GM21723 (cell line): Measurements from ENCODE around the gene BSDC1.

Source experiments
- ATAC-seq: cut with Tn5 transposase; IDR thresholded peaks from one replicate; pipeline ENCODE4 v1.9.1; 2021; ENCODE audit warnings: mild to moderate bottlenecking, moderate library complexity; ENCODE audit not compliant: unreplicated experiment

Gene BSDC1

GRCh38 chr1:32338637-32339145, 55.5 kb downstream of the BSDC1 start:
- ATAC-seq: no peak

- ATAC-seq: no peak
Measured at GRCh38 chr1:32337855-32338636, 56.2 kb downstream of the BSDC1 start.

DNA sequence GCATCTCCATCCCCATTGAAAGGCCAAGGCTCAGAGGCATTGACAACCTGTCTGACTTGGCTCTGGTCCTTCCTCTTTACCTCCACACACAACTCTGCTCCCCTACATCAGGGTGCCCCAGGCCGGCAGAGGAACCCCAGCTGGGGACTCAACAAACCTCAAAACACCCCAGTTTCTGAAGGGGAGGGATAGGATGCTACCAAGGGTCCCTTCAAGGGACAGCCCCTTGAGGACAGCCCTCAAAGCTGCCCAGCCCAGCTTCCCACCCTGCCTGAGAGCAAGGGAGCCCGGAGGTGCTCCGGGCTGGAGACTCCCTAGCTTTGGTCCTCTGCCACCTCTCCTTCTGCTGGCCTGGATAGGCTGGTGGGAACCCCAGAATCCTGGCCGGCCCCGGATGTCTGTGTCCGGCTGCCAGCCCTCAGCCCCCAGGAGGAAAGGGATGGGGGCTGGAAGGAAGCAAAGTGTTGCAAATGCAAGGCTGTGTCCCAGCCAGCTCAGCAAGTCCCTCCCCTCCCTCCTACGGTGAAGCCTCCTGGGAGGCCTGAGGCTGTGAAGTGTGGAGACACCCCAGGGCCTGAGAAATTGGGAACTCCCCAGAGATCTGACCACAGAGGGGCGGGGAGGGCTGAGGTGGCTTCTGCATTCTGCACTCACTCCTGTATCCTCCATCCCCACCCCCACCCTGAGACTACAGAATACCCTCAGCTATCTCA, 57.1 kb downstream of the BSDC1 start:
- no peak for ATAC-seq

- no peak for ATAC-seq
Measured at GRCh38 chr1:32336591-32336932, 57.7 kb downstream of the BSDC1 start.

DNA sequence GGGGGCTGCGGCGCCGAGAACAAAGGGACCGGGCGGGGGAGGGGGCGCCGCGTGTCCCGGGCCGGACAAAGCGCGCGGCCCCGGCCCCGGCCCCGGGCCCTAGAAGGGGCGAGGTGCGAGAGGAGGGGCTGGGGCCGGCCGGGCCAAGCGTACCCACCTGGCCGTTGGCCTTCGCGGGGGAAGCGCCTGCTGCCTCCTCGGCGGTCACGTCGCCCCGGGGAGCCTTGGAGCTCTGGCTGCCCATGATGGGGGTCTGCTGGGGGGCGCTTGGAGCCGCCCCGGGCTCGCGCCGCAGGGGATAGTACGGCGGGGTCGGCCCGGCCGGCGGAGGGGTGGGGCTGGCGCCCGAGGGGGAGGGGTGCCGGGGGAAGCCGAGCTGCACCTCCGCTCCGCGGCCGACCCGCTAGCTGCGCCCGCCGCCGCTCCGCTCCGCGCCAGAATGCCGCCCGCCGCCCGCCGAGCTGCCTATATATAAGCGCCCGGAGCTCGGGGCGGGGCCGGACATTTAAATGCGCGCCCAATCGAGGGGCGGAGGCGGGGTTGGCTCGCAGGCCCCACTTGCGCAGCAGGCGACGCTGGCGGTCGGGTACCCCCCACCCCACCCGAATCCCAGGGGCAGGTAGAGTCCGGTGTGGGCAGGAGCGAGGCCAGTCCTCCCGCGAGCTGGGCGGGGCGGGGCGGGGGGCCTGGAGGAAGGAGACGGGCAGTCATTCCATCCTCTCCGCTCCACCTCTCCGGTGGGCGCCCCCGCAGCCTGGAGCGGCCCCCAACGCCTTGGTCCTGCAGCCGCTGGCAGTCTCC, 58.3 kb downstream of the BSDC1 start, which contains the start of gene MARCKSL1:
MARCKSL1 (minus strand) TSS at position 444 of the 801 bp plus-strand sequence; CDS start at position 244, 200 bp downstream.
- ATAC-seq: peak; percentile 32

DNA sequence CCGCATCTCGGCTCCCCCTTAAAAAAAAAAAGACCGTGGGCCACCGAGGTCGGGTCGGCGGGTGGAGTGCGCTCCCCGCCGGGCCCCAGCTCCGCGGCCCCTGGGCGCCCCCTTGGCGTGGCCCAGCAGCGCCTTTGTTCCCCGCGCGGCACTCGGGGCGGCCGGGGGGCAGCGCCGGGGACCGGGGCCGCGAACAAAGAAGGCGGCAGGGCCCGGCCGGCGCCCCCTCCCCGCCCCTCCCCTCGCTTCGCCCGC, 58.8 kb downstream of the BSDC1 start:
- ATAC-seq: no peak

GRCh38 chr1:32334864-32335534, 59.2 kb downstream of the BSDC1 start:
- no peak for ATAC-seq

DNA sequence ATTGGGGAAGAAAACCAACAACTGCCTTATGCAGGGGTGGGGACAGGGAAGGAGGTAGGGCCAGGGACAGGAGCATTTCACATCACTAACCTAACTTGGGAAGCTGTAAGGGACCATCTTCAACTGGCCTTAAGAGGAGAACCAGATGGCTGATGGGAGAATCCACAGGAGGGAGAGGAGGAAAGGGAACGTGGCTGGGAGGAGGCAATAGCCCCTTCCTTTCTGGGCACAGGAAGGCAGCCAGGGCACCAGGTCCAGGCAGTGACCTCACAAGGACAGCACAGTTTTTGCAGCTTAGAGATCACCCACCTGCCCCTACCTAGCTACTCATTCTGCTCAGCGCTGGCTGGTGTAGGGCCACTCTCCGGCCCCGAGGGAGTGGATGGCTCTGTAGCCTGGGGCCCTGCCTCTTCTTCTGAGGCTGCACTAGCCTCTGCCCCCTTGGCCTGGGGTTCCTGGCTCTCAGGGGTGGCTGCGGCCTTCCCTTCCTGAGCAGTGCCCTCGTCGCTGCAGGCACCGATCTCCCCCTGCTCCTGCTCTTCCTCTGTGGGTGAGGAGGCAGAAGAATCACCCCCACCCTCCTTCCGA, 59.9 kb downstream of the BSDC1 start:
- no peak for ATAC-seq

DNA sequence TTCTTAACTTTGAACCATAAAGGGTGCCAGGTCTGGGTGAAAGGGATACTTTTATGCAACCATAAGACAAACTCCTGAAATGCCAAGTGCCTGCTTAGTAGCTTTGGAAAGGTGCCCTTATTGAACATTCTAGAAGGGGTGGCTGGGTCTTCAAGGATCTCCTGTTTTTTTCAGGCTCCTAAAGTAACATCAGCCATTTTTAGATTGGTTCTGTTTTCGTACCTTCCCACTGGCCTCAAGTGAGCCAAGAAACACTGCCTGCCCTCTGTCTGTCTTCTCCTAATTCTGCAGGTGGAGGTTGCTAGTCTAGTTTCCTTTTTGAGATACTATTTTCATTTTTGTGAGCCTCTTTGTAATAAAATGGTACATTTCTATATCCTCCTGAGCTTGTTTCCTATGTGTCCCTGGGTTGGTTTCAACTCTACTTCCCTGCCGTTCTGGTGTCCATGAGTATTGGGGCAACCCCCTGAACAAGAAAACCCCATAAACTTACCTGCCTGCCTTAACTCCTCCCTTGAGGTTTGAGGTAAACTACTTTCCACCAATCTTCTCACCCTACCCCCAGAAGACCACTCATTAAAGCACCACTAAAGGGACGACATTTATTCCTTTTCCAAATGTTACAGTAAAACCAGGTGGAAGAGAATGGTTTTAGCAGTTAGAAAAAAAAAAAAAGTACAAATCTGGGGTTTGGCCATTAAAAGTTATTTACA, 60.8 kb downstream of the BSDC1 start:
- ATAC-seq: no peak

DNA sequence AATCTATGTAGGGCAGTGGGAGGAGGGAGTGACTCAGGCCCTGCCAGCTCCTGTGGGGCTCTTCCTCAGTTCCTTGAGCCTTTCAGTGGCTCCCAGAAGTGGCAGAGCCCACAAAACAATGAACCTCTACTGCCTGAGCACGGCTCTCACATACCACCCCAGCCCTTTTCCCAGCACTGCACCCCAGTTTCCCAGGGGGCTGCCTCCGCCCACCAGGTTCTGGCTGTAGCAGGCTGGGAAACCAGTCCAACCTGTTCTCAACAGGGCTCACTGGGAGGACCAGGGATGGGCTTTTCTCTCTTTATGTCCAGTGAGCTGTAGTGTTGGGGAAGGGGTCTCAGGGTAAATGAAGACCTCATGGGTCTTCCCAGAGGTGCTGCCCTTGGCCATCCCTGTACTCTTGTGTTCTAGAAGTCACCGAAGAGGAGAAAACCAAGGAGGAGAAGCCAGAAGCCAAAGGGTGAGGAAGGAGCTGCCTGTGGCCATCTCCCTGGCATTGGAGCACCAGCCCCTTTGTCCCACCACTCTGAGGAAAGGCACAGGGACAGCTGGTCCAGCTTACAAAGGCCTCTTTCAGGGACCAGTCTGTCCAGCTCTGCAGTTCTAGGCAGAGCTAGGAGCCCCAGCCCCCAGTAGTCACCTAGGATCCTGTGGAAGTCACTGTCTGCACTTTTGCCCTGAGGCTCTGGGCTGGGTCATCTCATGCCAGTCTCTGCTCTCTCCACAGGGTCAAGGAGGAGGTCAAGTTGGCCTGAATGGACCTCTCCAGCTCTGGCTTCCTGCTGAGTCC, 61.8 kb downstream of the BSDC1 start:
- ATAC-seq: no peak

DNA sequence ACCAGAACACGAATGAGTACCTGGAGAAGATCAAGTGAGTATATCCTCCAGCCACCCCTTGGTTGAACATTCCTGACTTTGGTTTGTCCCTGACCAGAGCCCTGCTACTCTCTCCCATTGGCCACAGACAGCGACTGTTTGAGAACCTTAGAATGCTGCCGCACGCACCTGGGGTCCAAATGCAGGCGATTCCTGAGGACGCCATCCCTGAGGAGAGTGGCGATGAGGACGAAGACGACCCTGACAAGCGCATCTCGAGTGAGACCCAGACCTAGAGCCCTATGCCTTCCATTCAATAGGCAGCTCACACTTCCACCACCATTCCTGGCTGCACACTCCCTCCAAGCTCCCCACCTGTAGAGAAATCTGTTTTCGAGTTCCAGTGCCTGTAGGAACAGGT, 62.7 kb downstream of the BSDC1 start:
- no peak for ATAC-seq

- no peak for ATAC-seq
Measured at GRCh38 chr1:32330558-32331151, 63.6 kb downstream of the BSDC1 start.

GRCh38 chr1:32329931-32330466, 64.2 kb downstream of the BSDC1 start:
- no peak for ATAC-seq

DNA sequence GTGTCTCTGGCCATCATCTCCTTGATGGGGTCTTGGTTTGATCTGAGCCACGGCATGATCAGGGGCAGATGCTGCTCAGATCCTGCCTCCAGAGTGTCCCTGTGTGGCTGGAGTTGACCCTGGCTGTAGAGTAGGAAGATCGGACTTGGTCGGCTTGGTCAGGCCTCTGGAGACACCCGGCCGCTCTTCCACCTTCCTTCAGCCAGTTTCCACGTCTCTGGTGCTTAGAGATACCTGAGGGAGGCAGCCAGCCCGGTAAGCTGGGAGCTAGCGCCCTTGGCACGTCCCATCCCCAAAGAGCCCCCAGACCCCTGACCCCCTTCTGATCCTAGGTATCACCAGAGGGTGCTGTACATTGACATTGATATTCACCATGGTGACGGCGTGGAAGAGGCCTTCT, 67.0 kb downstream of the BSDC1 start:
- ATAC-seq: no peak

DNA sequence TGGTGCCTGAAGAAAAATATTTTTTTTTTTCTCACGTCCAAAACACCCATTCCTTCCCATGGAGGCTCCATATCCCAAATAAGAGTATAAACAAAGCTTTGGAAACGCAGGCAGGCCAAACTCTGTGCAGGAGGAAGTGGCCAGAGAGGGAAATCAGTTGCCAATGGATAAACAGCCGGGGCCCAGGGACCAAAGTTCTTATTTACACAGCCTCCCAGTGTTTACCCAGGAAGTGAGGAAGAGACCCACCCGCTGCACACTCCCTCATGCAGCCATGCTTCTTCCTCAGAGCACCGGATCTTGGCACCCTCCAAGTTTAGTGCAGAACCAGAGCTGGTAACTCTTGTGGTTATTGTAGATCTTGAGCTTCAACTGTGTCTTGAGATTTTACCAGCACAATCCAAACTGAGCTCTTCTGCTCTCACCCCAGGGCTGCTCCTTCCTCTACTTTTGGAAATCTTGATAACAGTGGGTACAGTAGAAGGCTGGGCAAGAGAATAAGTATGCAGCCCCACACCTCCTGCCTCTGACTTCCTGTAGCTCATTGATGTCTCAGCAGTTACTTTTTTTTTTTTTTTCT, 72.4 kb downstream of the BSDC1 start:
- no peak for ATAC-seq

DNA sequence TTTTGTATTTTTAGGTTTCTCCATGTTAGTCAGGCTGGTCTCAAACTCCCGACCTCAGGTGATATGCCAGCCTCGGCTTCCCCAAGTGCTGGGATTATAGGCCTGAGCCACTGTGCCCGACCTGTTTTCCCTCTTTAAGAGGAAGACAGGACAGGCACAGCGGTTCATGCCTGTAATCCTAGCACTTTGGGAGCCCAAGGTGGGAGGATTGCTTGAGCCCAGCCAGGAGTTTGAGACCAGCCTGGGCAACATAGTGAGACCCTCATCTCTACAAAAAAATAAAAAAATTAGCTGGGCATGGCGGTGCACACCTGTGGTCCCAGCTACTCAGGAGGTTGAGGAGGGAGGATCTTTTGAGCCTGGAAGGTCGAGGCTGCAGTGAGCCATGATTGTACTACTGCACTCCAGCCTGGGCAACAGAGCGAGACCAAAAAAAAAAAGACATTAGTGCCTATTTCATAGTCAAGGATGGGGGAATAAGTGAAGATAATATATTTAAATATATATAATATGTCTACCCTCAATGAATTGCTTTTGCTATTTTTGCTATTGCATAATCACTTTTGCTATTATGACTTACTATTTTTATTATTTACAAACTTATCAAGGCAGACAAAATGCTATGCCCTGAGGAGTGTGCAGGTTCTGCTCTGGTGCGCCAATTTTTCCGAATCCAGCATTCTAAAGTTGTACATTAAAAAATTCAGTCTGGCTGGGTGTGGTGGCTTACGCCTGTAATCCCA, 75.9 kb downstream of the BSDC1 start:
- ATAC-seq: no peak

DNA sequence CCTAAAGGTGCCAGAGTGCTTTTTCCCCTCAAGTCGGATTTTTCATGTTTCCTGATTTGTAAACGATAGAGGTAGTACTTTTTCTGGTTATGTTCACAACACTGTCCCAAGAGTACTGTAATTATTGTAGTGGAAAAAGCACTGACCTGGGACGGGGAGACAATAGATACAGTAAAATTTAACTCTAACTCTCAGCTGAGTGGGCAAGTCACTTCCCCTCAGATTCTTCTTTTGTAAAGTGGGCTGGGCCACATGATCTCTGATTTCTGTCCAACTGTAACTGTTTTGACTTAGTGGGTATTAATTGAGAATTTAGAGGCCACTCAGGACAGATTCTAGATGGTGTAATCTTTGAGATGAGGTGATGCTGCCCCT, 77.4 kb downstream of the BSDC1 start:
- ATAC-seq: no peak
